Measurements from ENCODE around the gene TGM6.
A peak's percentile ranks its signal among the peaks of the same experiment; 100 is the strongest.

The TGM6 gene

GRCh38 chr20:2459981-2460751, 79.5 kb downstream of the TGM6 start:
- DNase-seq, result no peak

GRCh38 chr20:2460752-2461424, 80.2 kb downstream of the TGM6 start:
- no peak for DNase-seq

- DNase-seq, result no peak
Observed at GRCh38 chr20:2462484-2462883, 81.8 kb downstream of the TGM6 start.

- no peak for DNase-seq
Observed at GRCh38 chr20:2463616-2464365, 83.1 kb downstream of the TGM6 start.

GRCh38 chr20:2465100-2465499, 84.4 kb downstream of the TGM6 start:
- DNase-seq, result no peak

- DNase-seq, result no peak
Observed at GRCh38 chr20:2467412-2467811, 86.7 kb downstream of the TGM6 start.

GRCh38 chr20:2468581-2469407, 88.1 kb downstream of the TGM6 start:
- no peak for DNase-seq

- peak; percentile 84 for DNase-seq
Observed at GRCh38 chr20:2469991-2470422, 89.3 kb downstream of the TGM6 start.

- peak; percentile 99 for DNase-seq
Observed at GRCh38 chr20:2470423-2471193, 89.9 kb downstream of the TGM6 start, which contains the start of gene SNRPB. Gene SNRPB (minus strand): TSS chr20:2470789. CDS start chr20:2470690, 99 bp downstream.

- no peak for DNase-seq
Observed at GRCh38 chr20:2473516-2473915, 92.8 kb downstream of the TGM6 start.

GRCh38 chr20:2475850-2476741, 95.4 kb downstream of the TGM6 start:
- DNase-seq, result no peak

GRCh38 chr20:2476742-2477615, 96.3 kb downstream of the TGM6 start:
- DNase-seq, result peak; percentile 43

- no peak for DNase-seq
Observed at GRCh38 chr20:2480381-2480780, 99.7 kb downstream of the TGM6 start.

Data from hematopoietic multipotent progenitor cell treated with erythropoietin and hydrocortisone succinate and interleukin-3 and kit ligand, for 6 days (in vitro differentiated cells).